PC-9 (cell line): ENCODE measurements around the gene SERINC5.

Source experiments
- EZH2 ChIP-seq: fragments of 200-600 bp; sonication (generic); IDR thresholded peaks from 2 replicates; pipeline ENCODE4 v1.8.0; 2017; ENCODE audit warnings: antibody characterized with exemption, low read depth
- TF ChIP-seq, protein P1 (sequence below): fragments of 200-600 bp; sonication (generic); conservative IDR thresholded peaks from 2 replicates; pipeline ENCODE4 v1.6.1; 2017; ENCODE audit warnings: mixed run types, antibody characterized with exemption, mild to moderate bottlenecking, moderate library complexity

DNA sequence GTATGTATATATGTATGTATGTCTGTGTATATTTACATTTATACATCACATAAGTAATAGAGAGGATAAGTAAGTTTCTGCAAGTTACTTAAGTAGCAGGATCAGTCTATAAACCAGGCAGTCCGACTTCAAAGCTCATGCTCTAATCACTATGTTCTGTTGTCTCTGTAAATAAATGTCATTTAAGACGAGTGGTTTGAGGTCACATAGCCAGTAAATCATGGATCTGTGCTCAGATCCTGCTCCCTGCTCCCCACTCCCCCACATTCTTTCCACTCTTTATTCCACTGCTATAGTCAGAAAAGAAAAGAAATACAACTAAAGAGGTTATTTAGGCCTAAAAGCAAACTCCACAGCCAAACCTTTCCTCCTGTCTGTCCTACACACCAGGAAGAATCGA lies 90.4 kb downstream of the SERINC5 start:
- TF ChIP-seq, protein P1, sequence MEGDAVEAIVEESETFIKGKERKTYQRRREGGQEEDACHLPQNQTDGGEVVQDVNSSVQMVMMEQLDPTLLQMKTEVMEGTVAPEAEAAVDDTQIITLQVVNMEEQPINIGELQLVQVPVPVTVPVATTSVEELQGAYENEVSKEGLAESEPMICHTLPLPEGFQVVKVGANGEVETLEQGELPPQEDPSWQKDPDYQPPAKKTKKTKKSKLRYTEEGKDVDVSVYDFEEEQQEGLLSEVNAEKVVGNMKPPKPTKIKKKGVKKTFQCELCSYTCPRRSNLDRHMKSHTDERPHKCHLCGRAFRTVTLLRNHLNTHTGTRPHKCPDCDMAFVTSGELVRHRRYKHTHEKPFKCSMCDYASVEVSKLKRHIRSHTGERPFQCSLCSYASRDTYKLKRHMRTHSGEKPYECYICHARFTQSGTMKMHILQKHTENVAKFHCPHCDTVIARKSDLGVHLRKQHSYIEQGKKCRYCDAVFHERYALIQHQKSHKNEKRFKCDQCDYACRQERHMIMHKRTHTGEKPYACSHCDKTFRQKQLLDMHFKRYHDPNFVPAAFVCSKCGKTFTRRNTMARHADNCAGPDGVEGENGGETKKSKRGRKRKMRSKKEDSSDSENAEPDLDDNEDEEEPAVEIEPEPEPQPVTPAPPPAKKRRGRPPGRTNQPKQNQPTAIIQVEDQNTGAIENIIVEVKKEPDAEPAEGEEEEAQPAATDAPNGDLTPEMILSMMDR: no peak
- TF ChIP-seq EZH2: no peak
